GM21447 (cell line): Measurements from ENCODE around the gene COX20.
"Not testable (repeated sequence)": the region's sequence is repeated elsewhere in the genome, so short reads cannot be mapped to it uniquely, and the experiment has no call there.

Experiments
- ATAC-seq: cut with Tn5 transposase; IDR thresholded peaks from one replicate; pipeline ENCODE4 v1.9.1; 2021; ENCODE audit not compliant: unreplicated experiment

COX20 gene

GRCh38 chr1:244821134-244821533, 14.3 kb upstream of the COX20 start:
- no peak for ATAC-seq

GRCh38 chr1:244822878-244823277, 12.6 kb upstream of the COX20 start:
- ATAC-seq: no peak

GRCh38 chr1:244826712-244827111, 8.7 kb upstream of the COX20 start:
- ATAC-seq: no peak

GRCh38 chr1:244830639-244831038, 4.8 kb upstream of the COX20 start:
- no peak for ATAC-seq

- not testable (repeated sequence) for ATAC-seq
These were observed 2.2 kb upstream of the COX20 start for GRCh38 chr1:244833260-244833659.

- peak; percentile 8 for ATAC-seq
These were observed 1.5 kb upstream of the COX20 start for GRCh38 chr1:244833734-244834542.

- ATAC-seq: peak; percentile 67
These were observed 749 bp upstream of the COX20 start for GRCh38 chr1:244834543-244835275.

GRCh38 chr1:244836135-244836521, 670 bp downstream of the COX20 start:
- no peak for ATAC-seq

GRCh38 chr1:244836584-244836983, 1.1 kb downstream of the COX20 start:
- ATAC-seq: no peak

- ATAC-seq: no peak
These were observed 2.3 kb downstream of the COX20 start for GRCh38 chr1:244837597-244838258.

GRCh38 chr1:244839656-244840055, 4.2 kb downstream of the COX20 start:
- ATAC-seq: no peak

GRCh38 chr1:244840219-244840794, 4.8 kb downstream of the COX20 start:
- ATAC-seq: no peak

GRCh38 chr1:244841273-244841927, 5.9 kb downstream of the COX20 start:
- no peak for ATAC-seq

GRCh38 chr1:244843148-244843978, 7.9 kb downstream of the COX20 start:
- no peak for ATAC-seq

GRCh38 chr1:244844155-244845121, 9.0 kb downstream of the COX20 start:
- no peak for ATAC-seq

- ATAC-seq: no peak
These were observed 11.2 kb downstream of the COX20 start for GRCh38 chr1:244846653-244847052.

- ATAC-seq: no peak
These were observed 13.9 kb downstream of the COX20 start for GRCh38 chr1:244849189-244849866.

GRCh38 chr1:244850099-244850852, 14.8 kb downstream of the COX20 start:
- no peak for ATAC-seq
